ENCODE results near the gene TTC7B.

- no peak for TF ChIP-seq SIN3A (IDR thresholded peaks at IDR 0.05; ENCODE audit: borderline replicate concordance, low read depth, low read length)
- TF ChIP-seq, protein P1, sequence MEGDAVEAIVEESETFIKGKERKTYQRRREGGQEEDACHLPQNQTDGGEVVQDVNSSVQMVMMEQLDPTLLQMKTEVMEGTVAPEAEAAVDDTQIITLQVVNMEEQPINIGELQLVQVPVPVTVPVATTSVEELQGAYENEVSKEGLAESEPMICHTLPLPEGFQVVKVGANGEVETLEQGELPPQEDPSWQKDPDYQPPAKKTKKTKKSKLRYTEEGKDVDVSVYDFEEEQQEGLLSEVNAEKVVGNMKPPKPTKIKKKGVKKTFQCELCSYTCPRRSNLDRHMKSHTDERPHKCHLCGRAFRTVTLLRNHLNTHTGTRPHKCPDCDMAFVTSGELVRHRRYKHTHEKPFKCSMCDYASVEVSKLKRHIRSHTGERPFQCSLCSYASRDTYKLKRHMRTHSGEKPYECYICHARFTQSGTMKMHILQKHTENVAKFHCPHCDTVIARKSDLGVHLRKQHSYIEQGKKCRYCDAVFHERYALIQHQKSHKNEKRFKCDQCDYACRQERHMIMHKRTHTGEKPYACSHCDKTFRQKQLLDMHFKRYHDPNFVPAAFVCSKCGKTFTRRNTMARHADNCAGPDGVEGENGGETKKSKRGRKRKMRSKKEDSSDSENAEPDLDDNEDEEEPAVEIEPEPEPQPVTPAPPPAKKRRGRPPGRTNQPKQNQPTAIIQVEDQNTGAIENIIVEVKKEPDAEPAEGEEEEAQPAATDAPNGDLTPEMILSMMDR (CRISPR knock-in tag; IDR thresholded peaks at IDR 0.05) = no peak
- TF ChIP-seq ZNF331 (CRISPR knock-in tag; IDR thresholded peaks at IDR 0.05) = no peak
- no peak for TF ChIP-seq ZNF205 (CRISPR knock-in tag; IDR thresholded peaks at IDR 0.05)
- no peak for TF ChIP-seq ZNF317 (CRISPR knock-in tag; IDR thresholded peaks at IDR 0.05)
- no peak for TF ChIP-seq ZBTB1 (CRISPR knock-in tag; IDR thresholded peaks at IDR 0.05; ENCODE audit: borderline replicate concordance)
- TF ChIP-seq SMAD3 (CRISPR knock-in tag; IDR thresholded peaks at IDR 0.05) = no peak
- TF ChIP-seq KDM4B (CRISPR knock-in tag; IDR thresholded peaks at IDR 0.05) = no peak
- TF ChIP-seq, protein P2, sequence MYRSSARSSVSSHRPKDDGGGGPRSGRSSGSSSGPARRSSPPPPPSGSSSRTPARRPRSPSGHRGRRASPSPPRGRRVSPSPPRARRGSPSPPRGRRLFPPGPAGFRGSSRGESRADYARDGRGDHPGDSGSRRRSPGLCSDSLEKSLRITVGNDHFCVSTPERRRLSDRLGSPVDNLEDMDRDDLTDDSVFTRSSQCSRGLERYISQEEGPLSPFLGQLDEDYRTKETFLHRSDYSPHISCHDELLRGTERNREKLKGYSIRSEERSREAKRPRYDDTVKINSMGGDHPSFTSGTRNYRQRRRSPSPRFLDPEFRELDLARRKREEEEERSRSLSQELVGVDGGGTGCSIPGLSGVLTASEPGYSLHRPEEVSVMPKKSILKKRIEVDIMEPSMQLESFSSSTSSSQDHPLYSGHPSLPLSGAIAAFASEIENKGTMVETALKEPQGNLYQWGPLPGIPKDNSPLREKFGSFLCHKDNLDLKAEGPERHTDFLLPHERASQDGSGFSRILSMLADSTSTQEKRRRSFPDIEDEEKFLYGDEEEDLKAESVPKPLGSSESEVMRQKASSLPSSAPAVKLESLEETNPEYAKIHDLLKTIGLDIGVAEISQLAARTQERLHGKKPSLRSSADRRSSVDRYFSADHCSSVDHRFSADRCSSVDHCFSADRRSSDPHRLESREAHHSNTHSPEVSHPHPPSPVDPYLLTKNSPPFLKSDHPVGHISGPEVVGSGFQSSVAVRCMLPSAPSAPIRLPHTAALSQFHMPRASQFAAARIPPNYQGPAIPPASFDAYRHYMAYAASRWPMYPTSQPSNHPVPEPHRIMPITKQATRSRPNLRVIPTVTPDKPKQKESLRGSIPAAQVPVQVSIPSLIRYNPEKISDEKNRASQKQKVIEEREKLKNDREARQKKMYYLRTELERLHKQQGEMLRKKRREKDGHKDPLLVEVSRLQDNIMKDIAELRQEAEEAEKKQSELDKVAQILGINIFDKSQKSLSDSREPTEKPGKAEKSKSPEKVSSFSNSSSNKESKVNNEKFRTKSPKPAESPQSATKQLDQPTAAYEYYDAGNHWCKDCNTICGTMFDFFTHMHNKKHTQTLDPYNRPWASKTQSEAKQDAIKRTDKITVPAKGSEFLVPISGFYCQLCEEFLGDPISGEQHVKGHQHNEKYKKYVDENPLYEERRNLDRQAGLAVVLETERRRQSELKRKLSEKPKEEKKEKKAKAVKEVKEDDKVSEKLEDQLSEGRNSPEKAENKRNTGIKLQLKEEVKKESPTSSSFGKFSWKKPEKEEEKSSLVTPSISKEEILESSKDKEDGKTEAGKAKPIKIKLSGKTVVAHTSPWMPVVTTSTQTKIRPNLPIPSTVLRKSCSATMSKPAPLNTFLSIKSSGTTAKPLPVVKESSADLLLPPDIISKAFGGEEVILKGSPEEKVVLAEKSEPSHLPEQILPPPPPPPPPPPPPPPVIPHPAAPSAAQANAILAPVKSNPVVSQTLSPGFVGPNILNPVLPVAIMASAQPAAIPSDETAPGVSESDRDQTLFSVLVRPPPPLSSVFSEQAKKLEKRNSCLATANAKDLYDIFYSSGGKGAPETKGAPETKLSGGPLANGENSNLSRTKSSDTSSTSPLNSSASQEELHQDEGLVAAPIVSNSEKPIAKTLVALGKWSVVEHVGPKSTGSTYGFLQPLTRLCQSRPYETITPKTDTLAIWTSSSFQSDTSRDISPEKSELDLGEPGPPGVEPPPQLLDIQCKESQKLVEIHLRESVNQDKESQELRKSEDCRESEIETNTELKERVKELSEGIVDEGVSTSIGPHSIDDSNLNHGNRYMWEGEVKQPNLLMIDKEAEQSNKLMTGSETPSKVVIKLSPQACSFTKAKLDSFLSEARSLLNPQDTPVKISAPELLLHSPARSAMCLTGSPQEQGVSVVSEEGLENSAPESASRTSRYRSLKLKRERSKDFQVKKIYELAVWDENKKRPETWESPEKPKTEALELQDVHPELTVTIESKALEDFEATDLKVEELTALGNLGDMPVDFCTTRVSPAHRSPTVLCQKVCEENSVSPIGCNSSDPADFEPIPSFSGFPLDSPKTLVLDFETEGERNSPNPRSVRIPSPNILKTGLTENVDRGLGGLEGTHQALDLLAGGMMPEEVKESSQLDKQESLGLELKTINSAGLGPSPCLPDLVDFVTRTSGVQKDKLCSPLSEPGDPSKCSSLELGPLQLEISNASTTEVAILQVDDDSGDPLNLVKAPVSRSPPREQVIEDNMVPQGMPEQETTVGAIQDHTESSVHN (CRISPR knock-in tag; IDR thresholded peaks at IDR 0.05) = no peak
- TF ChIP-seq GABPA (IDR thresholded peaks at IDR 0.05; ENCODE audit: low read depth, low read length) = no peak
- TF ChIP-seq GABPA (CRISPR knock-in tag; IDR thresholded peaks at IDR 0.05; ENCODE audit: low read depth) = no peak
- no peak for TF ChIP-seq ZNF616 (CRISPR knock-in tag; IDR thresholded peaks at IDR 0.05; ENCODE audit: low read depth)
These were observed 278.1 kb downstream of the TTC7B start for GRCh38 chr14:90538095-90538494.
